Inflammatory macrophage treated with lipopolysaccharide for 4 hours (primary cell): ENCODE results near the gene ITM2A.

ENCODE experiments used
- DNase-seq: peaks from one replicate; pipeline ENCODE4 v3.0.0-alpha.2; 2020

ITM2A gene

GRCh38 chrX:79366873-79367749, at the start of gene ITM2A:
TSS of gene ITM2A (minus strand) at chrX:79367334. CDS start at chrX:79367215, 119 bp downstream.
- no peak for DNase-seq

GRCh38 chrX:79415056-79415455, 47.9 kb upstream of the ITM2A start:
- no peak for DNase-seq

GRCh38 chrX:79413963-79414362, 46.8 kb upstream of the ITM2A start:
- DNase-seq = no peak

GRCh38 chrX:79412972-79413371, 45.8 kb upstream of the ITM2A start:
- no peak for DNase-seq

GRCh38 chrX:79412166-79412565, 45.0 kb upstream of the ITM2A start:
- no peak for DNase-seq

GRCh38 chrX:79409657-79410056, 42.5 kb upstream of the ITM2A start:
- no peak for DNase-seq

GRCh38 chrX:79408623-79409322, 41.6 kb upstream of the ITM2A start:
- DNase-seq = no peak

- DNase-seq = no peak
Measured at GRCh38 chrX:79400623-79401022, 33.5 kb upstream of the ITM2A start.

- no peak for DNase-seq
Measured at GRCh38 chrX:79375340-79375739, 8.2 kb upstream of the ITM2A start.

- DNase-seq = no peak
Measured at GRCh38 chrX:79371640-79372039, 4.5 kb upstream of the ITM2A start.

GRCh38 chrX:79371101-79371500, 4.0 kb upstream of the ITM2A start:
- no peak for DNase-seq

- DNase-seq = no peak
Measured at GRCh38 chrX:79369871-79370270, 2.7 kb upstream of the ITM2A start.

GRCh38 chrX:79368441-79368840, 1.3 kb upstream of the ITM2A start:
- no peak for DNase-seq

- DNase-seq = no peak
Measured at GRCh38 chrX:79367907-79368306, 773 bp upstream of the ITM2A start.

- no peak for DNase-seq
Measured at GRCh38 chrX:79366556-79366872, 620 bp downstream of the ITM2A start.

- no peak for DNase-seq
Measured at GRCh38 chrX:79365591-79365990, 1.5 kb downstream of the ITM2A start.

- DNase-seq = no peak
Measured at GRCh38 chrX:79364306-79364705, 2.8 kb downstream of the ITM2A start.

GRCh38 chrX:79361192-79361870, 5.8 kb downstream of the ITM2A start:
- DNase-seq = no peak

- no peak for DNase-seq
Measured at GRCh38 chrX:79336869-79337815, 30.0 kb downstream of the ITM2A start.

GRCh38 chrX:79330022-79330421, 37.1 kb downstream of the ITM2A start:
- DNase-seq = no peak

GRCh38 chrX:79325263-79325958, 41.7 kb downstream of the ITM2A start:
- no peak for DNase-seq
